Calu3 (cell line): Measurements from ENCODE around the gene MALRD1. TPM values are rescaled to one million over a fixed set of nuclear protein-coding genes. Genes with fewer than 3 reads are reported as not detected.

ENCODE experiments used
- Bru-seq: library from RNA; stranded (reverse); fragments of 400-500 nt; gene quantifications from one replicate; lab custom pipeline; 2021; lab: Mats Ljungman, UMichigan
- BruChase-seq, 2 experiments: library from RNA; stranded (reverse); fragments of 400-500 nt; gene quantifications; one replicate each; lab custom pipeline; 2021; lab: Mats Ljungman, UMichigan
- BruUV-seq: library from RNA; stranded (reverse); fragments of 400-500 nt; replicated peaks from 2 replicates; lab custom pipeline; 2021; lab: Mats Ljungman, UMichigan
- CTCF ChIA-PET: fragments of 300-600 bp; sonication (Branson Sonifier 250); formaldehyde crosslinking; loops from one replicate; lab custom pipeline; 2022; ENCODE audit warnings: antibody characterized with exemption; lab: Charles Lee
- DNase-seq: peaks from one replicate; pipeline ENCODE4 v3.0.0; 2022
- H3K27ac Mint-ChIP-seq: one replicate; pipeline ENCODE4 v1.8.0; 2022; ENCODE audit warnings: mixed read lengths; ENCODE audit not compliant: unreplicated experiment
- H3K27me3 Mint-ChIP-seq: one replicate; pipeline ENCODE4 v1.8.0; 2022; ENCODE audit warnings: mixed read lengths; ENCODE audit not compliant: unreplicated experiment
- H3K36me3 Mint-ChIP-seq: one replicate; pipeline ENCODE4 v1.8.0; 2022; ENCODE audit warnings: mild to moderate bottlenecking, moderate library complexity, mixed read lengths; ENCODE audit not compliant: insufficient read depth, unreplicated experiment
- H3K4me1 Mint-ChIP-seq: one replicate; pipeline ENCODE4 v1.8.0; 2022; ENCODE audit warnings: mild to moderate bottlenecking, low read depth, mixed read lengths; ENCODE audit not compliant: unreplicated experiment
- H3K4me3 Mint-ChIP-seq: one replicate; pipeline ENCODE4 v1.8.0; 2022; ENCODE audit warnings: mild to moderate bottlenecking, low read depth, moderate library complexity, mixed read lengths; ENCODE audit not compliant: unreplicated experiment
- H3K9me3 Mint-ChIP-seq: one replicate; pipeline ENCODE4 v1.8.0; 2022; ENCODE audit warnings: low read depth, mixed read lengths; ENCODE audit not compliant: unreplicated experiment
- CTCF ChIP-seq: fragments of 200-600 bp; IDR thresholded peaks from one replicate; pipeline ENCODE4 v1.8.0; 2022; ENCODE audit warnings: antibody characterized with exemption; ENCODE audit not compliant: unreplicated experiment
- intact Hi-C: fragments of 100-400 bp; cut with micrococcal nuclease; formaldehyde crosslinking; loops from one replicate; pipeline ENCODE4 v1.10.0; 2022; ENCODE audit not compliant: unreplicated experiment
- long read RNA-seq: library from polyadenylated mRNA; stranded (forward); transcript quantifications from one replicate; pipeline ENCODE4 v2.0.0, GENCODE V29; 2022
- total RNA-seq: library from RNA; stranded (reverse); gene quantifications from 2 replicates; pipeline ENCODE4 v1.2.3, GENCODE V29; 2022

The MALRD1 gene
- not detected in 2 replicates for total RNA-seq
- Bru-seq, nascent RNA: percentile 2 among the genes with signal in this experiment
- BruChase-seq, experiment 1, labeled RNA remaining after a 6-hour chase: percentile 1 among the genes with signal in this experiment
- percentile 0 among the genes with signal in this experiment for BruChase-seq, experiment 2, labeled RNA remaining after a 2-hour chase
- long read RNA-seq: 0 reads

GRCh38 chr10:19048489-19048888, at the start of gene MALRD1:
MALRD1 (plus strand) TSS chr10:19048801; CDS start chr10:19048939, 138 bp downstream.
- DNase-seq: no peak
- Mint-ChIP-seq H3K36me3 (no peaks in the 10 kb centered on the region), H3K4me1 (no peaks in the 10 kb centered on the region), H3K4me3 (no peak within 1 kb of the TSS), H3K27ac (no peak within 1 kb of the TSS), H3K27me3 (no peaks in the 10 kb centered on the region), H3K9me3 (peaks cover 4% of the 10 kb centered on the region)
- BruUV-seq: no TSS peak
- intact Hi-C loops: no loop called here
- CTCF ChIA-PET: no interaction called here
- TF ChIP-seq CTCF: no peak

GRCh38 chr10:19003341-19003740, 45.3 kb upstream of the MALRD1 start:
- CTCF ChIA-PET: no interaction called here
- intact Hi-C loops: no loop called here

GRCh38 chr10:19012111-19012510, 36.5 kb upstream of the MALRD1 start:
- no peak for DNase-seq
- Mint-ChIP-seq H3K4me3 (no peak overlapping the region), H3K27ac (no peak overlapping the region), H3K9me3 (peaks cover 11% of the 10 kb centered on the region), H3K27me3 (no peaks in the 10 kb centered on the region), H3K4me1 (no peaks in the 10 kb centered on the region), H3K36me3 (no peaks in the 10 kb centered on the region)
- no peak for TF ChIP-seq CTCF
- no TSS peak for BruUV-seq
- intact Hi-C loops: no loop called here
- CTCF ChIA-PET: no interaction called here

More at GRCh38 chr10:19003341-19003740, 45.3 kb upstream of the MALRD1 start:
- no peak for DNase-seq
- Mint-ChIP-seq H3K27me3 (no peaks in the 10 kb centered on the region), H3K4me1 (no peaks in the 10 kb centered on the region), H3K36me3 (no peaks in the 10 kb centered on the region), H3K9me3 (peaks cover 14% of the 10 kb centered on the region), H3K27ac (no peak overlapping the region), H3K4me3 (no peak overlapping the region)
- TF ChIP-seq CTCF: no peak
- no TSS peak for BruUV-seq

- CTCF ChIA-PET: no interaction called here
- Mint-ChIP-seq H3K4me1 (no peaks in the 10 kb centered on the region), H3K4me3 (no peak overlapping the region), H3K27ac (no peak overlapping the region), H3K9me3 (peaks cover 6% of the 10 kb centered on the region), H3K27me3 (no peaks in the 10 kb centered on the region), H3K36me3 (no peaks in the 10 kb centered on the region)
- no TSS peak for BruUV-seq
- no peak for DNase-seq
- no peak for TF ChIP-seq CTCF
- intact Hi-C loops: no loop called here
Measured at GRCh38 chr10:19014034-19014433, 34.6 kb upstream of the MALRD1 start.
